Liver (tissue), 3 donors: ENCODE measurements around the gene FBP2.
A peak's percentile ranks its signal among the peaks of the same experiment; 100 is the strongest.

Source experiments
- ATF3 ChIP-seq: IDR thresholded peaks from 2 replicates; pipeline ENCODE4 v1.6.1; 2016; ENCODE audit warnings: antibody characterized with exemption
- CTCF ChIP-seq: fragments of 150-350 bp; IDR thresholded peaks from 2 replicates; pipeline ENCODE4 v1.5.1; 2017; ENCODE audit warnings: improper control_type of control experiment, low read depth, low read length; ENCODE audit not compliant: missing input control
- GABPA ChIP-seq, 2 donors: IDR thresholded peaks in 1 of 2; conservative IDR thresholded peaks in 1 of 2; 2 replicates each; pipeline ENCODE4 v1.6.1; 2016; ENCODE audit warnings: antibody characterized with exemption in 2 of 2, mild to moderate bottlenecking in 1 of 2, moderate library complexity in 1 of 2
- HNF4G ChIP-seq: IDR thresholded peaks from 2 replicates; pipeline ENCODE4 v1.6.1; 2016; ENCODE audit warnings: antibody characterized with exemption
- JUND ChIP-seq, 2 donors: IDR thresholded peaks; 2 replicates each; pipeline ENCODE4 v1.6.1; 2016; ENCODE audit warnings: antibody characterized with exemption in 2 of 2
- RAD21 ChIP-seq, 2 donors: IDR thresholded peaks; 2 replicates each; pipeline ENCODE4 v1.6.1; 2016; ENCODE audit warnings: antibody characterized with exemption in 2 of 2, mild to moderate bottlenecking in 2 of 2
- YY1 ChIP-seq: IDR thresholded peaks from 2 replicates; pipeline ENCODE4 v1.6.1; 2016; ENCODE audit warnings: antibody characterized with exemption, mild to moderate bottlenecking
- TF ChIP-seq, protein P1 (sequence below): IDR thresholded peaks from 2 replicates; pipeline ENCODE4 v1.6.1; 2016; ENCODE audit warnings: antibody characterized with exemption
- donor health status: healthy.
- donor health status: healthy.

DNA sequence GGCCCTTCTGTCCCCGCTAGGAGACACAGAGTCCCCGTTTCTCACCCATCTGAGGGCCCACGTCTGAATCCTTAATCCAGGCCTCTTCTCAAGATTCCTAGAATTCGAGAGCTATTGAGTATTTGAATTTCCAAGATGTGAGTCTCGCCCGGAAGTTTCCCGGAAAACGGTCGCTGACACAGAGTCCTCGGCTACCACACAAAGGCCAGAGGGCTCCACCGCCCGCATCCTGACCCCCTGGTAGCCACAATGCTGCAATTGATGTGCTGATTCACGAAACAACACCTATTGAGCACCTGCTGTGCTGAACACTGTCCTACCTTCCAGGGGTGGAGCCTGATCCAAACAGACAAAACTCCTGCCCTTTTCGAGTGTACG, 46.4 kb upstream of the FBP2 start:
- TF ChIP-seq CTCF (no peak), ATF3 (no peak), JUND (IDR thresholded peaks at IDR 0.05) (no peak), RAD21 (IDR thresholded peaks at IDR 0.05) (no peak), GABPA (IDR thresholded peaks at IDR 0.05 in 1 of 2, conservative IDR thresholded peaks at IDR 0.05 in 1 of 2) (no peak), YY1 (peak; percentile 7), HNF4G (no peak)
- TF ChIP-seq, protein P1, sequence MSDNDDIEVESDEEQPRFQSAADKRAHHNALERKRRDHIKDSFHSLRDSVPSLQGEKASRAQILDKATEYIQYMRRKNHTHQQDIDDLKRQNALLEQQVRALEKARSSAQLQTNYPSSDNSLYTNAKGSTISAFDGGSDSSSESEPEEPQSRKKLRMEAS: no peak
